Gastrocnemius medialis (tissue), 4 donors: ENCODE results near the gene PIGQ.

ENCODE experiments used
- POLR2A ChIP-seq, 2 donors: fragments of 450-650 bp; IDR thresholded peaks; one replicate each; pipeline ENCODE4 v1.6.1; 2017; ENCODE audit warnings: antibody characterized with exemption in 2 of 2, mild to moderate bottlenecking in 2 of 2, moderate library complexity in 2 of 2
- TF ChIP-seq, protein P1 (sequence below), 5 experiments: fragments of 450-650 bp in 3 of 5; fragments of 200-600 bp in 2 of 5; sonication (generic) in 2 of 5; IDR thresholded peaks in 4 of 5; conservative IDR thresholded peaks in 1 of 5; 1 replicate in 4 of 5; 2 replicates in 1 of 5; pipeline ENCODE4 v1.5.1; 2016 to 2019; ENCODE audit warnings: antibody characterized with exemption in 5 of 5, mild to moderate bottlenecking in 3 of 5, moderate library complexity in 3 of 5

DNA sequence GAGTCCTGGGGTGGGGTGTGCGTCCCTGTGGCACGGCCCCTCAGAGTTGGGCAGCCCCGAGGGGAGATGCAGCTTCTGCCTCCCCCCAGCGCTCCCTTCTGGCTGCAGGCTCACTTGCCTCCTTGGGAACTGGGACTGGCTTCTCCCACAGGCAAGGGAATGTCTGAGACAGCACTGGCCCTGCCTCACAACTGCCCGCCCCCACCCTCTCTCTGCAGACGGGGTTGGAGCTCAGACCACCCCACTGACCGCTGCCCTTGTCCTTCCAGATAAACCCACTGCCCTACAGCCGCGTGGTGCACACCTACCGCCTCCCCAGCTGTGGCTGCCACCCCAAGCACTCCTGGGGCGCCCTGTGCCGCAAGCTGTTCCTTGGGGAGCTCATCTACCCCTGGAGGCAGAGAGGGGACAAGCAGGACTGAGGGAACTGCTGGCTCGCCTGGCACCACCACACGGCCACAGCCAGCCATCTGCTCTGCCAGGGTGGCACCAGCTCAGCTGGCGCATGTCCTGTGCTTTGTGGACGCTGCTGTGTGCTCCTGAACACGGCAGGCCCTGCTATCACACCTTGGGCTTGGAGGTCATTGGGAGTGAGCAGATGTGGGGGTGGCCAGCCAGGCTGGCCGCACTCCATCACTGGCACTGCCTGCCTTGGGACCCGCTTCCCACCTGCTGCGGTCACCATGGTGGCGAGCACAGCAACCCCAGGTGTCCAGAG is 13.0 kb downstream of the PIGQ start:
- TF ChIP-seq, protein P1, sequence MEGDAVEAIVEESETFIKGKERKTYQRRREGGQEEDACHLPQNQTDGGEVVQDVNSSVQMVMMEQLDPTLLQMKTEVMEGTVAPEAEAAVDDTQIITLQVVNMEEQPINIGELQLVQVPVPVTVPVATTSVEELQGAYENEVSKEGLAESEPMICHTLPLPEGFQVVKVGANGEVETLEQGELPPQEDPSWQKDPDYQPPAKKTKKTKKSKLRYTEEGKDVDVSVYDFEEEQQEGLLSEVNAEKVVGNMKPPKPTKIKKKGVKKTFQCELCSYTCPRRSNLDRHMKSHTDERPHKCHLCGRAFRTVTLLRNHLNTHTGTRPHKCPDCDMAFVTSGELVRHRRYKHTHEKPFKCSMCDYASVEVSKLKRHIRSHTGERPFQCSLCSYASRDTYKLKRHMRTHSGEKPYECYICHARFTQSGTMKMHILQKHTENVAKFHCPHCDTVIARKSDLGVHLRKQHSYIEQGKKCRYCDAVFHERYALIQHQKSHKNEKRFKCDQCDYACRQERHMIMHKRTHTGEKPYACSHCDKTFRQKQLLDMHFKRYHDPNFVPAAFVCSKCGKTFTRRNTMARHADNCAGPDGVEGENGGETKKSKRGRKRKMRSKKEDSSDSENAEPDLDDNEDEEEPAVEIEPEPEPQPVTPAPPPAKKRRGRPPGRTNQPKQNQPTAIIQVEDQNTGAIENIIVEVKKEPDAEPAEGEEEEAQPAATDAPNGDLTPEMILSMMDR (IDR thresholded peaks at IDR 0.05 in 4 of 5, conservative IDR thresholded peaks at IDR 0.05 in 1 of 5), result no peak
- TF ChIP-seq POLR2A (IDR thresholded peaks at IDR 0.05), result no peak
